ENCODE measurements around the gene KLRF1. TPM values are rescaled to one million over a fixed set of nuclear protein-coding genes. Genes with fewer than 3 reads are reported as not detected.

KLRF1 gene
- total RNA-seq, 1 donor from 2014 or later = not detected

- H3K27ac Mint-ChIP-seq (ENCODE audit: unreplicated experiment) = no peak overlapping the region
- no peaks in the 10 kb centered on the region for H3K36me3 Mint-ChIP-seq (ENCODE audit: low read depth, unreplicated experiment)
Measured at GRCh38 chr12:9868311-9868801, 41.1 kb downstream of the KLRF1 start.

GRCh38 chr12:9868951-9869306 lies 41.6 kb downstream of the KLRF1 start:
- Mint-ChIP-seq H3K4me3 (ENCODE audit: unreplicated experiment) (no peak overlapping the region), H3K27me3 (ENCODE audit: unreplicated experiment) (no peaks in the 10 kb centered on the region), H3K27ac (ENCODE audit: unreplicated experiment) (no peak overlapping the region), H3K9me3 (ENCODE audit: unreplicated experiment) (no peaks in the 10 kb centered on the region), H3K4me1 (ENCODE audit: unreplicated experiment) (peaks cover 6% of the 10 kb centered on the region), H3K36me3 (ENCODE audit: low read depth, unreplicated experiment) (no peaks in the 10 kb centered on the region)
- DNase-seq (ENCODE audit: low spot score) = no peak
- TF ChIP-seq CTCF (IDR thresholded peaks at IDR 0.05; ENCODE audit: unreplicated experiment) = no peak

More at GRCh38 chr12:9868311-9868801, 41.1 kb downstream of the KLRF1 start:
- H3K4me3 Mint-ChIP-seq (ENCODE audit: unreplicated experiment) = no peak overlapping the region
- H3K9me3 Mint-ChIP-seq (ENCODE audit: unreplicated experiment) = no peaks in the 10 kb centered on the region
- peaks cover 6% of the 10 kb centered on the region for H3K4me1 Mint-ChIP-seq (ENCODE audit: unreplicated experiment)
- H3K27me3 Mint-ChIP-seq (ENCODE audit: unreplicated experiment) = no peaks in the 10 kb centered on the region
- DNase-seq (ENCODE audit: low spot score) = no peak
- no peak for TF ChIP-seq CTCF (IDR thresholded peaks at IDR 0.05; ENCODE audit: unreplicated experiment)

DNA sequence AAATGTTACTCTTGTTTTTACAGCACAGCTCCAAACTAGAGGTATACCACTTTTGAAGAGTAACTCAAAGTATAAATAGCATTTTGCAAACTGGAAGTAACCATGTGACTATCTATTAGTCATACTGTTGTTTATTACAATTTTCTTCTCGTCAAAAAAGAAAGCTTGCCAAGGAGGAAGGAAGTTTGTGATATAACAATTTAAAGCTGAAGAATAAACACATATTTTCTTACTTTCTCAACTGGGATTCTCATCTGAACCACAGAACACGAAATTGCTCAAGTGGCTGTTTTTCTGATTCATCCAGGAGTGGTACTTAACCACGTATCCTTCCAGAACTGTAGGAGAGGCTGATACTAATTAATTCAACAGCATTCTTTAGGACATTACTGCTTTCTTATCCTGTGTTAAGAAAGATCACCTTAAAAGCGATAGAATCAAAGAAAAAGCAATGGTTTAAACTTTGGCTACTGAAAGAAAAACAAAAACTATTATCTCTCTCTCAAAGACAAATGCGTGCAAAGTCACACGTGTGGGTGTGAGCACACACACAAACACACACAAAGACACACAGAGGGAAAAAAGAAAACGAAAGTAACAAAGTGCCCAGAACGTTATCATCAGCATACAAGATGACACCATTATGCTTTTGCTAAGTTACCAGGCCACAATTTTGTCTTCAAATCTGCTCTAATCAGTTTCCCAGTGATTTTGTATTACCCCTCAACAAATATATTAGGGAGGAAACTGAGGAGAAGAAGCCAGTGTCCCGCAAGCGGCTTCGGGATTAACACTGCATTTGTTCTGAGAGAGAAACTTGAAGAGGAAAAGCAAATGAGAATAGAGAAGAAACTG lies 42.3 kb downstream of the KLRF1 start, which contains the start of gene CLEC2B:
Gene CLEC2B (minus strand): TSS at position 48 of the 855 bp plus-strand sequence.
- Mint-ChIP-seq H3K9me3 (ENCODE audit: unreplicated experiment) (no peaks in the 10 kb centered on the region), H3K27me3 (ENCODE audit: unreplicated experiment) (no peaks in the 10 kb centered on the region), H3K4me1 (ENCODE audit: unreplicated experiment) (peaks cover 6% of the 10 kb centered on the region), H3K4me3 (ENCODE audit: unreplicated experiment) (no peak within 1 kb of the TSS), H3K36me3 (ENCODE audit: low read depth, unreplicated experiment) (no peaks in the 10 kb centered on the region), H3K27ac (ENCODE audit: unreplicated experiment) (no peak within 1 kb of the TSS)
- DNase-seq (ENCODE audit: low spot score) = no peak
- no peak for TF ChIP-seq CTCF (IDR thresholded peaks at IDR 0.05; ENCODE audit: unreplicated experiment)

DNA sequence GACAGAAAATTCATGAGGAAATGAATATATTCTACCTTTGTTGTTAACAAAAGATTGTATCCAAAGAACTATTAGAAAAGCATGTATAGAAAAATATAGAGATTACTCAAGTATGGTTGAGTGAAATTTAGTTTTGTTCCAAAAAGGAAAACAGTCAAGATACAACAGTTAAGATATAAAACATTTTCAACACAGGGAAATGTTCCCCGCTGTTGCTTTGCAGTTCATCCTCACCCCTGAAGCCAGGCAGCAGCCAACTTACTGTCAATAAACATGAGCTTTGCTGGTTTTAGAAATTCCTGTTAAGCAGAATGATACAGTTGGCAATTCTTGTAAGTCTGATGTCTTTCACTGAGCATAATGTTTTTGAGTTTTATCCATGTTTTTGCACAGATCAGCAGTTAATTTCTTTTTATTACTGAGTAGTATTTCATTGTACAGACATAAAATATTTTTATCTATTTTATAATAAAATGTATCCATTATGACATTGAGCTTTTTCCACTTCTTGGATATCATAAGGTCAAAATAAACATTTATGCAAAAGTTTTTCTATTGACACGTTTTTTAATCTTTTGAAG lies 43.1 kb downstream of the KLRF1 start:
- TF ChIP-seq CTCF (IDR thresholded peaks at IDR 0.05; ENCODE audit: unreplicated experiment) = no peak
- H3K27ac Mint-ChIP-seq (ENCODE audit: unreplicated experiment) = no peak overlapping the region
- no peak for DNase-seq (ENCODE audit: low spot score)
- no peaks in the 10 kb centered on the region for H3K27me3 Mint-ChIP-seq (ENCODE audit: unreplicated experiment)
- H3K36me3 Mint-ChIP-seq (ENCODE audit: low read depth, unreplicated experiment) = no peaks in the 10 kb centered on the region
- H3K4me3 Mint-ChIP-seq (ENCODE audit: unreplicated experiment) = no peak overlapping the region
- no peaks in the 10 kb centered on the region for H3K9me3 Mint-ChIP-seq (ENCODE audit: unreplicated experiment)
- H3K4me1 Mint-ChIP-seq (ENCODE audit: unreplicated experiment) = peaks cover 6% of the 10 kb centered on the region

DNA sequence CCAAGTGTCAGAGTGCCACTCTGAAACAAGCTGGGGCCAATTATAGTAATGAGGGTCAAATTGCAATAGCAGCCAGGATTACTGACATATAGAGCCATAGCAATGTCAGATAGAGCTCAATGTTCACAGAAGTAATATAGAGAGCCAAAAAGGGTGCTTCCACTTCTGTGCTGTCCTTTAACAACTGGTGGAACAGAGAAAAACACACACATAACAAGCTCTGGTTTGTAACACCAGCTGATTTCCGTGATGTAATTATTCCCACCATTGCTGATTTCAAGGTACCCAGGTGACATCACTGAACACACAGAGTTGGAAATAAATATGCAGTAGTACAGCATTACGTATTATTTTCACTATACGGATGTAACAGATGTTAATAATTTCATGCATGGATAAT lies 44.9 kb downstream of the KLRF1 start:
- no peaks in the 10 kb centered on the region for H3K27me3 Mint-ChIP-seq (ENCODE audit: unreplicated experiment)
- no peak overlapping the region for H3K4me3 Mint-ChIP-seq (ENCODE audit: unreplicated experiment)
- no peak overlapping the region for H3K27ac Mint-ChIP-seq (ENCODE audit: unreplicated experiment)

More for the DNA sequence above, 44.9 kb downstream of the KLRF1 start:
- no peak for TF ChIP-seq CTCF (IDR thresholded peaks at IDR 0.05; ENCODE audit: unreplicated experiment)
- no peak for DNase-seq (ENCODE audit: low spot score)
- H3K36me3 Mint-ChIP-seq (ENCODE audit: low read depth, unreplicated experiment) = no peaks in the 10 kb centered on the region
- peaks cover 6% of the 10 kb centered on the region for H3K4me1 Mint-ChIP-seq (ENCODE audit: unreplicated experiment)
- no peaks in the 10 kb centered on the region for H3K9me3 Mint-ChIP-seq (ENCODE audit: unreplicated experiment)
